UCSD-AML1 (cell line): ENCODE data around the gene VIPR2.
"Not testable (repeated sequence)": the region's sequence is repeated elsewhere in the genome, so short reads cannot be mapped to it uniquely, and the experiment has no call there.

Experiments used
- DNase-seq: peaks from one replicate; lab custom pipeline; 2025; ENCODE audit not compliant: unreplicated experiment; lab: John Stamatoyannopoulos, UW

The VIPR2 gene

GRCh38 chr7:159094023-159094740, 50.5 kb downstream of the VIPR2 start:
- no peak for DNase-seq

DNA sequence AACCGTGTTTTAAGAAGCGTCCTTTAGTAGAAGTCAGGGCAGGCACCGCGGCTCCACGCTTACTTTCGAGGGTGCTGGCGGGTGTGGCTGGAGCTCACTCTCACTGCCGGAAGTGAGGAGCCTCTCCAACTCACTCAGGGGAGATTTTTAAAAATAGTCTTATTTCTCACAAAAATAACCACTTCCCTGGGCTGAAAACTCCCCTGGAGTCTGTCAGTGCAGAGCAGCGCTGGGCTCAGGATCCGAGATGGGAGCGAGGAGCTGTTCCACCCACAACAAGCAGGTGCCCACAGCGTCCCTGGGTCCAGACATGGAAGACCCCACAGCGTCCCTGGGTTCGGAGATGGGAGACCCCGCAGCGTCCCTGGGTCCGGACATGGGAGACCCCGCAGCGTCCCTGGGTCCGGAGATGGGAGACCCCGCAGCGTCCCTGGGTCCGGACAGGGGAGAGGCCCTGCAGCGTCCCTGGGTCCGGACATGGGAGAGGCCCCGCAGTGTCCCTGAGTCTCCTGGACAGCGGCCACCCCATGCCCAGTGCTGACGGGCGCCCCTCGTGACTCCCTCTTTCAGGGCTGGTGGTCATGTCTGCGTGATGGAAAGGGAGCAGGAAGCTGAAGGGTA, 51.2 kb downstream of the VIPR2 start:
- DNase-seq, result no peak

- no peak for DNase-seq
These were observed 52.0 kb downstream of the VIPR2 start for GRCh38 chr7:159092701-159093121.

GRCh38 chr7:159091480-159092475, 52.9 kb downstream of the VIPR2 start:
- DNase-seq, result no peak

GRCh38 chr7:159091041-159091440, 53.6 kb downstream of the VIPR2 start:
- no peak for DNase-seq

- DNase-seq, result no peak
These were observed 56.4 kb downstream of the VIPR2 start for GRCh38 chr7:159088016-159088865.

DNA sequence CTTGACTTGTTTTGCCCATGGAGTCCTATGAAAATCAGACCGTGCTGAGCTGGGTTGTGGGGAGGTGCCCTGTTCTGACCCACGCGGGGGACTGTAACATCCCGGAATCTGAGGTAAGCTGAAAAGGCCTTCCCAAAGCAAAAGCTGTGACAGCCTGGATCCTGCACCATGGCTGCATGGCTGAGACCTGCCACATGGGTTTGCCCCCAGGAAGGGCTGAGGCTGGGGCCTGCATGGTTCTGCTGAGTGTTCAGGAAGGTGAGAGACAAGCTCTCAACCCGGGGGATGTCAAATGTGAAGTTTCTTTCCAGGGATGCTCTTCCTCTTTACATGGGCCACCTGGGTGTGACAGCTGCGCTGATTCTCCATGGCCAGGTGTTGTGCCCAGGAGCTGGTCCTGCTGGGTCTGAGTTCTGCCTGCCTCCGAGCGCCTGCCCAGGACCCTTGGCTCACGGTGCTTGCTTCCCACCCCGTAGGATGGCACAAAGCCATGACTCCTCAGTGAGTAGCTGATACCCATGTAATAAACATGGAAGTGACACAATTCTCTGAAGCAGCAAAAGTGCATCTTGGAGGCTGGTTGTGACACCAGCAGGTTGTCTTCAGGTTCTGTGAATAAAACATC, 58.3 kb downstream of the VIPR2 start:
- DNase-seq, result no peak

- no peak for DNase-seq
These were observed 60.4 kb downstream of the VIPR2 start for GRCh38 chr7:159084069-159084801.

DNA sequence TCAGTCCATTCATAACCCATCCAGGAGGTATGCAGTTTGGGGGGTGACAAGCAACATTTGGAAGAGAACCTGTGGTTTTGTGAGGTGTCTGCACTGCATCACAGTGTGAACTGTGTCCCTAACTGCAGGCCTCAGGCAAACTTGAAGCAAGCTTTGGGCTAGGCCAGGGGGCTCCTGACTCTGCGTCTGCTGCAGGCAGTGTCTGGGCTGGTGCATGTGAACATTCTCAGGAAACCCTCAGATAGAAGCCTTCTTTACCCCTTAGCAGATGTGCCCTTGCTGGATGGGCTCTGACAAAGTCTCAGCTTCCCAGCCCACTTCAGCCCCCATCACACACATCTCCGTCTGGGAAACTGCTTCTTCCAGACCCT, 61.0 kb downstream of the VIPR2 start:
- no peak for DNase-seq

- DNase-seq, result no peak
These were observed 61.5 kb downstream of the VIPR2 start for GRCh38 chr7:159083001-159083697.

DNA sequence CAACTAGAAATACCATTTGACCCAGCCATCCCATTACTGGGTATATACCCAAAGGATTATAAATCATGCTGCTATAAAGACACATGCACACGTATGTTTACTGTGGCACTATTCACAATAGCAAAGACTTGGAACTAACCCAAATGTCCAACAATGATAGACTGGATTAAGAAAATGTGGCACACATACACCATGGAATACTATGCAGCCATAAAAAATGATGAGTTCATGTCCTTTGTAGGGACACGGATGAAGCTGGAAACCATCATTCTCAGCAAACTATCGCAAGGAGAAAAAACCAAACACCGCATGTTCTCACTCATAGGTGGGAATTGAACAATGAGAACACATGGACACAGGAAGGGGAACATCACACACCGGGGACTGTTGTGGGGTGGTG, 62.6 kb downstream of the VIPR2 start:
- not testable (repeated sequence) for DNase-seq

- DNase-seq, result no peak
These were observed 65.8 kb downstream of the VIPR2 start for GRCh38 chr7:159078911-159079270.

- no peak for DNase-seq
These were observed 66.3 kb downstream of the VIPR2 start for GRCh38 chr7:159078193-159078910.

- no peak for DNase-seq
These were observed 68.3 kb downstream of the VIPR2 start for GRCh38 chr7:159076333-159076732.

- no peak for DNase-seq
These were observed 69.0 kb downstream of the VIPR2 start for GRCh38 chr7:159075563-159076238.

DNA sequence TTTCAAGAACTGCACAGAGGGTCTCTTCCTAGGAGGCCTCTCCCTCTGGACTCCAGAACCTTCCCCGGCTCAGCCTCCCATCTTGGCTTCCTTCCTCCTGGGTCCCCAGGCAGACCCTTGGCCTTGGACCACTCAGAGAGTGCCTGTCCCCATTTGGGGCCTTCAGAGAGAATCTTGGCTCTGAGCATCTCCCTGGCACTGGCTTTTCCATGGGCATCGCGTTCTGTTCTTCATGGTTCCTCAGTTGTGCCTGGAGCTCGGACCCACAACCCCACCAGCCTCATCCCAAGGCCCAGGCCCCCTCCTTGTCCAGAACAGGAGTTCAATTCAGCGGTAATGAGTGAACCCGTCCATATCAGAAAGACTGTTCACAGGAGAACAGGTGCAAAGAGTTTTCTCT, 73.4 kb downstream of the VIPR2 start:
- DNase-seq, result no peak

- no peak for DNase-seq
These were observed 74.1 kb downstream of the VIPR2 start for GRCh38 chr7:159070431-159071148.
